ENCODE measurements around the gene CRABP2.
A peak's percentile ranks its signal among the peaks of the same experiment; 100 is the strongest.

The CRABP2 gene

DNA sequence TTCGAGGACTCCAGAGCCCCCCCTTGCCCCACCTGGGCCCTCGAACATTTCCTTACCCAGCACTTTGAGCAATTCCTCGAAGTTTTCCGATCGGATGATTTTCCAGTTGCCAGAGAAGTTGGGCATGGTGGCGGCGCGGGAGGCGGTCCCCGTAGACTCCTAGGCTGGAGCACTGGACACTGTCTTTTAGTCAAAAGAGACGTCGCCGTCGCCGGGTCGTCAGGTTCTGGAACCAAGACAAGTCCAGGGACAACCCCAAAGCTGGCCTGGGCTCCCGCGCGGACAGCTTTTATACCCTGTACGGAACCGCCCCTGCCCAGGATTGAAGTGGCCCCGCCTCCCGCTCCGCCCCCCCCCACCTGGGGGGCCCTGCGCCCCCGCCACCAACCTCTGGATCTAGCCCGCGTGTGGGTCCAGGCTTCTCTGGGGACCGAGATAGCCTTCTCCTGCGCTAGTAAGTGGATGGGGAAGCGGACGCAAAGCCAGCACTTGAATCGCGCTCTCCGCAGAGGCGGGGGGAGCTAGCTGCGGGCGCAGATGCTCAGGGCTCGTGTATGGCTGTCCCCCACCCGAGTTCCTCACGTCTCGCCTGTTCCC, at the start of gene CRABP2:
CRABP2 (minus strand) TSS at position 263 of the 597 bp plus-strand sequence; CDS start at position 126, 137 bp downstream.
- DNase-seq: no peak

DNA sequence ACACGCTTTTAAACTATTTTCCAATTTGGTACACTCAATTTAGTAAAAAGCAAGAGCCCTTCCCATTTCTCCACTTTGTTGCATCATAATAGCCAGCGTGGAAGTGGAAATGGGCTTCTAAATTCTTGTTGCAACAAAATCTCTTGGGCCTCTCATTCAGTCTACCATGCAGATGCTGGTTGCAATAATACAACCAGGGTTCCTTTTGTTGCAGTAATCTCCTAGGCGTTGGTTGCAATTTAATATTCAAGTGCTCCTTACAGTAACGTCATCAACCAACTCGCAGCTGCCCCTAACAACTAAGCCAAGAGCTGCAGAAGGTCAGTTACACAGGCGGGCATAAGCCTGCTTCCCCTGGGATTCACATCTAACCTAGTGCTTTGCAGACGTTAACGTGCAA, 48.8 kb upstream of the CRABP2 start:
- DNase-seq: no peak

DNA sequence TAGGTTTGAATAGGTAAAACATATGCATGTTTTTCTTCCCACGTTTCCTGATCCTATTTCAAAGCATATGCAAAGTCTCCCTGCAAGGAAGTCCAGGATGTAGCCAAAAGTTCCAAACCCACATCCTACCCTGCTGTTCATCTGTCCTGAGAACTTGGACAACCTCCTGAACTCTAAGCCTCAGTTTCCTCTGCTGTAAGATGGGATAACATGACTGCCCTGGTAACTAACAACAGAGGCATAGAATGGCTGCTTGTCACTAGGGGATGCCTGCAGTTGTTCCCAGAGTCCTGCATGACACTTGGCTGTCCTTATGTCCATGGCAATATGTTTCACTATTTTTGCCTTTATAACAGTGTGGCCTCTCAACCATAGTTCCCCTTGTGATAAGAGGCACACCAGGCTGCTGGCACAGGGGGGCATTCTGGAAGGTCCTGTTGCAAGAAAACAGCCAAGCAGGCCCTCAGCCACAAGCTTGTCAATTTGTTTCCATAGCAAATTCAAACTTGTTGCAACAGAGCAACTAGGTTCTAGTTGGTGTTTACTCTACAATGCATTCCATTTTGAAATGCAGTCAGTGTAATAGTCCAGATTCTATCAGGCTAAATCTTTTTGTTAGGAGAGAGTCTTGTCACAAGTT, 47.6 kb upstream of the CRABP2 start:
- DNase-seq: no peak

DNA sequence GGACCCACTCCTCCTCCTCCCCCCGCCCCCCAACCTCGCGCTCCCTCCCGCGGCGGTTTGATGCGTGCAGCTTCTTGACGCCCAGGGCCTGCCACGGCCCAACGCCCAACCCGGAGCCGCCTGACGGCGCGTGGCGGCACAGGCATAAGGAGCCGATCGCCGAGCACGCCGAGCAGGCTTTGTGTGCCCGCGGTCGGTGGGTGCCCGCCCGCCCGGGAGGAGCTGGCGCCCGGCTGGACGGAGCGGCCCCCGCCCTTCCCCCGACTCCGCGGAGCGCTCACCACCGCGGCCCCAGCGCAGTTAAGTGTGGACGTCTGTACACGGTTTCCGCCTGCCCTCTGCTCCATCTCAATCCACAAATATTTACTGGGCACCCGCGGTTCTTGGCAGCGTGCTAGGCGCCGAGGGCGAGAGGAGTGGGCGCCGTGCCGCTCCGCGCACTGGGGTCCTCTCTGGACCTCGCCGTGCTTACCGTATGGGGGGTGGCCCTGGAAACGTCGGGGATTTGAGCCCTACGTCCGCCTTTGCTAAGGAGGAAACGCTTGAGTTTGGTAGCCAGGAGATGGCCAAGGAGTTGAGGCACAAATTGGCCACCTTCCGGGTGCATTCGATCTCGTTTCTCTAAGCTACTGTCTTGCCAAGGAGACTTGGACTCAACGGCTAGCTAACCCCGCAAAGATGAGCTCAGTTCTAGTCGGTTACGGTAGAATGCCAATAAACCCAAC, 46.5 kb upstream of the CRABP2 start:
- peak; percentile 68 for DNase-seq

DNA sequence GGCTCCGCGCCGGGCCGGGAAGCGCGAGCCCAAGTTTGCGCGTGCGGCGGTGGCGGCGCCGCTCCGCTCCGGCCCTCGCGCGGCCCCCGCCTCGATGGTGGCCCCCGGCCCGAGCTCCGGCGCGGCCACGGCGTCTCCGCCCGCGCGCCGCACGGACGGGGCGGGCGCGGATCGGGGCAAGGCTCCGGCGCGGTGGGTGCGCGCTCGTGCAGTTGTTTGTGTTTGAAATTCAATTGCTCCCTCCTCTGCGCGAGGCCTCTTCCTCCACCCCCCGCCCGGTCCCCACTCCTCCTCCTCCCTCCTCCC, 46.0 kb upstream of the CRABP2 start, which contains the start of gene HDGF:
HDGF (minus strand) TSS at position 225 of the 306 bp plus-strand sequence. CDS start 246 bp downstream, outside the sequence.
- DNase-seq: no peak

DNA sequence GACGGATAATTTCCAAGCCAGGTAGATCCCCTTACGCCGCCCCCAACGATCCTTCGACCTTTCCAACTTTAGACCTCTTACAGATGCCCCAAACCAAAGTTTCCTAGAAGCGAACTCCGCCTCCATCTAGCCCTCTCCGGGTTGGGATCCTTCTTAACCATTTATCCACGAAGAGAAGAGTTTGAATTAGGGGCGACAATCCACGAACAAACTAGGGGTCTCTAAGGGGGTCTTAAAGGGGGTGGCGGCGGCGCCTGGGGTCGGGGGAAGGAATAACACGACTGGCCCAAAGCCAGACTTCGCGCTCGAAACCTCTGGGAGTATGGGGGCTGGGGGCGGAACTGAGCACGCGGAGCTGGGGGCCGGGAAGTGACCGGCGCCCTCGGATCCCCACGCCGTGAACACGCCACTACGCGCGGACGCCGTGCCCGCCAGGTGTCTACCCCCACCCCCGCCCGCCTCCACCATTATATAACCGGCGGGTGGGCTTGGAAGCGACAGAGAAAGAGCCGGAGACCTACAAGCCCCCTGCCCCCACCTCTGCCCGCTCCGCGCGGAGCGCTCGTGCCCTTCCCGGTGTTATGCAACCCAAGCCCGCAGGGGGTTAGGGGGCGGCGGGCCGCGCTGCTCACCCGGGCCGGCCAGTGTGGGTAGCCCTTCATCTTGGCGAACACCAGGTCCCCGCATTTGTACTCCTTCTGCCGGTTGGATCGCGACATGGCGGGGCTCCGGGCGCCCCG, 45.5 kb upstream of the CRABP2 start:
- no peak for DNase-seq

DNA sequence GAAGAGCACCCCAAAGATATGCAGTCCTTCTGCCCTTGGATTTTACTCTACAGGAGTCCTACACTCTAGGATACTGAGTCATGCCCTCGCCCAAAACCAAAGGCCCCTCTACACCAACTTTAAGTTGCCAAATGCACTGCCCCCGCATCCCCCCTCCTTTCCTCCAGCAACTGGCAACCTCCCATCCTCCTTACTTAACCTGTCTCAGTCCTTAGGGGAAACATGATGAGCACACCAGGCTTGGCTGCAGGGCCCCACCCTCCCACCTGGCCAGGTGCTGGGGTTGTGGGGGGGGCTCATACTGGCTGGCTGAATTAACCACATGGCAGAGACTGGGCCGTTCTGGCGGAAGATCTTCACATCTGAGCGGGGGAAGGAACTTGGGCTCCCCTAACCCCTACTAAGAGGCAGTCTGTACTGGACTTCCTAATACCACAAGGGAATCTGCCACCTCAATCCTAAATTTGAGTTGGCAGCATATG, 44.8 kb upstream of the CRABP2 start:
- no peak for DNase-seq

DNA sequence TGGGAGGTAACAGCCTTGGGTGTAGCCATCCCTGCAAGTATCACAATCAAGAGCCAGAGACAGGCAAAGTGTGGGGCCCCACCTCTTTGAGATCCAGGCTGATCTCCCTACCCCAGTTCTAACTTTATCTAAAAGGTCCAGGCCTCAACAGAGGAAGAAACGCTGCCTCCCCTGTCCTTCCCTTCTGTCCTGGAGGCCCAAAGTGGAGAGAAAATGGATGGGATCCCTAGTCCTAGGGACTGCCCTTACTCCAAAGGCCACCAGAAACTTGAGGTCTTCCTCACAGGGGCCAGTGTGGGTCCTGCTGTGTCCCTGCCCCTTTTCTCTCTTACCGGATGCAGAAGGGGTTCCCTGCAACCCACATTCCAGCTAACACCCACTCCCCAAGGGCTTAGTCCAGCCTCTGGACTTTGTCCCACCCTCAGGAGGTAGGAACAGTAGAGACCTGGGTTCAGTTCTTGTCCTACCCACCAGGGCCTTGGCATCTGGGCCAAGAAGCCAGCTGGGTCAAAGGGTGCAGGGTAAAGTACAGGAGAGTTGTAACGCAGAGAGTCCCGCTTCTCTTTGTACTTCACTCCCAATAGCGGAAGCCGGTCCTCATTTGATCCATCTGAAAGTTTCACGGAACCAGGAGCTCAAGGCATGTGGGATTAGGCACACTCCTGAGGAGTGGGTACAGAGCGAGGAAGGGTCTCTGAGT, 44.2 kb upstream of the CRABP2 start:
- no peak for DNase-seq

DNA sequence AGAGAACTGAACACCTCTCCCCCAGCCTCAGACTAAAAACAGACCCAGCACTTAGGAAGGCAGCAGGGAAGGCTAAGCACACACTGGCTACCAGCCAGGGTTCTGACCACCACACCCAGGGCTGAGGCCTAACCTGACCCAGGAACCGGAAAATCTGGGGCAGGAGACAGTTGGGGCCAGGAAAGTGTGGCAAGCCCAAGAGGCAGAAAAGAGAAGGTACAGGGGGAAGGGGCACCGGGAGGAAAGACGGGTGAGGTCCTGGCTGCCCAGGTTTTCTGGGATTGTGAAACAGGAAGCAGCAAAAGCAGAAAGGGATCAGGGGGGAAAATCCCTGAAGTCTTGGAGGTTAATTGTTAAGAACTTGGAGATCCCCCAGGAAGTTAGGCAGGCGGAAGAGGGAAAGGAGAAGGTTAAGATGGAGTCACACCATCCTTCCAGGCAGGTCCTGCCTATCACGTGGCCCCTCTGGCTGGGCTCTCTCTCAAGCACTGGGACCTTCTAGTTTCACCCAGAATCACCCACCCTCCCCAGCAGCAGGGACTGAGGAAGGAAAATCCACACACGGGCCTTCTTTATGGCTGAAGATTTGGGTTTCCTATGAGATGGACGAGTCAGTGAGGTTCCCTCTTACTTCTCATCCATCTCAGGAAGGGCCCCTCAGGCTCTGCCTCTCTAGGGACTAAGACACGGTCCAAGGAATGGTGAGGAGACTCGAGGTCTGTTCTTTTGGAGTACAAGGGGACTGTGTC, 43.5 kb upstream of the CRABP2 start:
- DNase-seq: no peak

DNA sequence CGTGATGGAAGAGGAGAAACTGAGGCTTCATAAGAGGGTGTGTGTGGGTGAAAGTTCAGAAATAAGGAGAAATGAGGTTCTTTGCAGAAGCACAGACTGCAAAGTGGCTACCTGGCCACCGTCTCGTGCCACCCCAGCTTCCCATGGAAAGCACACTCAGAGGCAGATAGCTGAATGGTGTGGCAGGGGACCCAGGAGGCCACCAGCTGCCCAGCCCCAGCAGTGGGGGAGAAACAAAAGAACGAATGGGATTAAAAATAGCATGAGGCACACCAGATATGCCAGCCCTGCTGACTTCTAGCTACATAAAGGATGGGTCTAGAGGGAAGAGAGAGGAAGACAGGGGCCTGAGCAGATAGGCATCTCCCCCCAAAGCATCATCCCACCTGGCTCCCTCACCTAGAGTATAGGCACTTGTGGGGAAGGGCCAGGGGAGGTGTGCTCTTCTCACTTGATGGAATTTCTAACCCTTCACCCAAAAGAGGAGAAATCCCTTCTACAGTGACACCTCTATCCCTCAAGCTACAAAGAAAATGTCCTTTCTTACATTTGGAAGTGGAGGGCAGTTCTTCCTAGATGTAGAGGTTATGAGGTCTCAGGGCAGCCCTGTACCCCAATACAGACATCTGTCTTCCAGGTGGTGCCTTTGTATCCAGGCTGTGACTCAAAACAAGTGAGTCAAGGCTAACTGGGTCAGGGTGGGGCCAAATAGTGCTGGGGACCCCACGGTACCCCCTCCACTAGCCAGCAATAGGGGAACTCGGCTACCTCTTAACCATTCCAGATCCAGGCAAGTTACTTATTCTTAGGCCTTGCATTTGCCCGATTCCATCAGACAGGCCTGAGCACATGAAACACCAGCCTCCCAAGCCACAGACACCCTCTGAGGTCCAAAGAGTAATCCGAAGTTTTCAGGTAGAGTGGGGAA, 42.6 kb upstream of the CRABP2 start:
- DNase-seq: no peak

DNA sequence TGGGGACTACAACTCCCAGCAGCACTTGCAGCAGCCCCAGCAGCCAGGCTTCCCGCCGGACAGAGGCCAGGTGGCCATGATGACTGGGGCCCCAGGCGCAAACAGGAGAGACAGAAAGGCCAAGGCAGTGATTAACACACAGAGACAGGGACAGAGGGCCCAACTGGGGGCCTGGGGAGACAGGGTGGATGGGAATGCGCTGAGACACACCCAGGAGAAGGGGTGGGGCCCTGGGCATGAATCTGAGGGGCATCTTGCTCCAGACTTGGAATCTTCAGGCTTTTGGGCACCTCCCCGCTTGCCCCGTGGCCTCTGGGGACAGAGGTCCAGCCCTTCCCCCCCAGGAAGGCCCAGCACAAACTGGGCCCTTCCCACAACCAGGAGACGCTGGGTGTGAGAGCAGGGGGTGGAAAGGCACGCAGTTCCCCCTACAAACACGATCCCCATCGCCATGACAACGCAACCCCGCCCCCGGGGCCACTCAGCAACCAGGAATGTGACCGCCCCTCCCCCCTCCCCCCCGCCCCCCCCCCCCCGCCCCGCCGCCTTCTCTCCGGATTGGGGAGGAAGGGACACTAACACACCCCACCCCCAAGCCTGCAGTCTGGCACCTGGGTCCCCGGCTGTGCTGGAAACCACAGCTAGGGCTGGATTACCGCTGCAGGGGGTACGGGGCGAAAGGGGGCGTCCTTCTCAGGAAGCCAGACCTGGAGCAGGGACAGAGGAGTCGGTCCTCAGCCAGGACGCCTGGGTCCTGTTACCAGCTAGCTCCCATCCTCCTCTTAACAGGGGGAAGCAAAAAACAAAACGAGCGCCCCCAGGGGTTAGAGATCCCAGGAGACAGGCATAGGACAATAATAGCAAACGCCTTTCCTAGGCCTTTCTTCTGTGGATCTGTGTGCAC, 41.6 kb upstream of the CRABP2 start:
- no peak for DNase-seq

DNA sequence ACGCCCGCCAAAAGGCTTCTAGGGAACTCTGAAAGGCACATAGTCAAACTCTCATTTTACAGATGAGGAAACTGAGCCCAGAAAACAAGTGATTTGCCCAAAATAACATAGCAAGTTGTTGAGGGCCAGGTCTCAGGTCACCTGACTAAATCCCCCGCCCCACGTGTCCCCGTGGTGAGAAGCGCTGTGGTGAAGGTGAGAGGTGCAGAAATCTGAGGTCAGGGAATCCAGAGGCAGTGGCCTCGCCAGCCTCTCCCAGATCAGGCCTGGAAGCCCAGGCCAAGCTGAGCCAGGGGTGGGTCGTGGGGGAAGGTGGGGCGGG, 41.0 kb upstream of the CRABP2 start:
- DNase-seq: no peak

DNA sequence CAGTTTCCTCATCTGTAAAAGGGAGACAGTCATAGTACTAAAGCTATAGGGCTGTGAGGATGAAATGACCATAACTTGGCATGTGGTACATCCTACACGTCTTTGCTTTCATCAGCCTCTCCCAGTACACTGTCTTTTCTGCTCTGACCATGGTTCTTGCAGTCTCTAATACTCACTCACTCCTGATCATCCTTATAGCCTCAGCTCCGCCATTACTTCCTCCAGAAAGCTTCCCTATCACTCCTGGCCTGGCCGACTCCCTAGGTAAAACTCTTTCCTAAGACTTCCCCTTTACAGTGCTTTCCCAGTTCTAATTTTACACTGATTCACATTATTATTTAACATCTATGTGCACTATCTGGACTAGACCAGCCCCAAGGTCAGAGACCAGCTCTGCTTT, 40.5 kb upstream of the CRABP2 start:
- no peak for DNase-seq

DNA sequence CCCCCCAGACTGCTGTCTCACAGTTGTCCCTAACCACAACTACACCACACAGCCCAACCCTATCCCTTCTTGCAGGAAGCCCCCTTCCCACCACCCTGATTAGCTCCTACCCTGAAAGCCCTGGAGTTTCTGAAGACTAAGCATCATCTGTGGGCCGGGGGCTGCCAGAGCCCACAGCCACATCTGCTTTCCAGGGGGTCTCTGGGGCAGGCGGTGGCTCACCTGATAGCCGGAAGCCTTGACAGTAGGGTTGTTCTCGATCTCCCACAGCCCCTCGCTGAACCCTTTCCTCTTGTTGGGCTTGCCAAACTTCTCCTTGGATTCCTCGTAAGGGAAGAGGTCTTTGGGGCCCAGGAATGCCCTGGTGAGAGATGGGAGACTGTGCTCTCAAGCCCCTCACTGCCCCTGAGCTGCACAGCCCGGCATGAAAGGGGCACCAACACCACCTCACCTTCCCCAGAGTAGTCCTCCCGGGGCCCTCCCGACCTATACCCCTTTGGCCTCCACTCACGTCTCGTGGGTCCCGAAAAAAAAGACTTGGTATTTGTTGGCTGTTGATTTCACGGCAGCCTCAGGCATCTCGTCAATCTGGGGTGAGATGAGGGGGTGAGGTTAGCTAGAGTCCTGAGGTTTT, 39.5 kb upstream of the CRABP2 start:
- DNase-seq: no peak

DNA sequence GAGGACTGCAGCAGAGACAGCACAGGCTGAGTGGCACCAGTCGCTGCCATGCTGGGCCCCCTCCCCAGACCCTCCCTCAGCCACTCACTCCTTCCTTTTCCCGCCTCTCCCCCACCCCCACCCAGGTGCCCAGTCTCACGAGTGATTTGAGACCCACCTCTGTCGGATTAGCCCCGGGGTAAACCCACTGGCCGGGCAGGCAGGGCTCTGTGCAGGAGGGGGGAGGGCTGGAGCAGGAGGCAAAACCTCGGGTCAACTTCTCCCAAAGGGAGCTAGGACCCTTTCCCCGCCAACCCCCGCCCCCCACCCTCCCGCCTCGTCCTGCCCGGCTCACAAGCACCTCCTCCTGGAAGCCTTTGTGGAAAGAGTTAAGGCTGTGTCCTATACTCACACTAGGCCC, 39.0 kb upstream of the CRABP2 start:
- DNase-seq: no peak

DNA sequence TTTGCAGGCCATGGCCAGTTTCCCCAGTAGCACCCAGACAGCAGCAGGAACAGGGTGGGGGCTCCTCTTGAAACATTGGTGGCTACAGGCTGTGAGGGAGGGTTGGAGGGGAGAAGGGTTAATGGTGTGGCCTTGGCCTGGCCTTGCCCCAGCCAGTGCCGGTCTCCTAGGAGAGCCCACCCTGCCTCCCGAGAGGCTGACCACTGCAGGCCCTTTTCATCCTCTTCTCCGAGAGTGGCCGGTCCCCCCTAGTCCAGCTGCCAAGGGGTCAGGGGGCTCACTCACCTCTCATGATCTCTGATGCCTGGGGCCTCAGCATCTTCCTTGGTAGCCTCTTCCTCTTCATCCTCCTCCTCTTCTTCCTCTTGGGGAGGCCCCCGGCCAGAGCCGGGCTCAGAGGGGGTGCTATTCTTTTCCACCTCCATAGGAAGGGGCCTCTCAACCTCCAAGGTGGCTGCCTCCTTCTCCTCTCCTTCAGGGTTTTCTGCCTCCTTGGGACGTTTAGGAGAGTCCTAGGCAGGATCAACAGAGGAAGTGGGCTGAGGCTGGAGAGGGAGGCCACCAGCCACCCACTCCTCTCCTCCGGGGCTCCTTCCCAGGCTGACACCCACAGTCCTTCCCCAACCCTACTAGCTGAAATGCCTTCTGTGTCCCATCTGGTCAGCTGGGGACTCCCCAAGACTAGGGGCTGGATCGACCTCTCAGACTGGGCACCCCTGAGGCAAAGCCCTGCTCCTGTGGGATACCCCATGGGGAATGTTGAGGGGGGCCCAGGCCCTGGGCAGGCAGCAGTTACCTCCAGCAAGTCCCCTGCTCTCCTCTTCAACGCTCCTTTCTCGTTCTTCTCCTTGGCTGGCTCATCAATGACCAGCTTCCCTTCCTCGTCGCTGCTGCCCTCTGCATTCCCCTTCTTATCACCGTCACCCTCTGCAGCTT, 38.3 kb upstream of the CRABP2 start:
- no peak for DNase-seq

DNA sequence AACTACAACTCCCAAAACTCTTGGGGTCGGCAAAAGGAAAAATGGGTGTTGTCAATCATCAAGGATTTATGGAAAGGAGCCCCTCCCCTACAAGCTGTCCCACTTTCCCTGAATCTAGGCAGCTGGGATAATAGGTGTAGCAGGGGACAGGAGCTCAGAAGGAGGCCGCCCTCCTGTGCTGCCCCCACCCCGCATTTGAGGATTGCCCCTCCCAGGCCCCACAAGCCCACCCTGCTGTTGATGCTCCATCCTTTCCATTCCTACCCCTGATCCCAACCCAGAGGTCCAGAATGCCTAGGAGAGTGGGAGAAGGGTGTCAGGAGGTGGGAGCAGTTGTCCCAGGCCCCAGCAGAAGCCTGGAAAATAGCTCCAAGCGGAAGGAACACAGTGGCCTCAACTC, 37.4 kb upstream of the CRABP2 start:
- DNase-seq: no peak

DNA sequence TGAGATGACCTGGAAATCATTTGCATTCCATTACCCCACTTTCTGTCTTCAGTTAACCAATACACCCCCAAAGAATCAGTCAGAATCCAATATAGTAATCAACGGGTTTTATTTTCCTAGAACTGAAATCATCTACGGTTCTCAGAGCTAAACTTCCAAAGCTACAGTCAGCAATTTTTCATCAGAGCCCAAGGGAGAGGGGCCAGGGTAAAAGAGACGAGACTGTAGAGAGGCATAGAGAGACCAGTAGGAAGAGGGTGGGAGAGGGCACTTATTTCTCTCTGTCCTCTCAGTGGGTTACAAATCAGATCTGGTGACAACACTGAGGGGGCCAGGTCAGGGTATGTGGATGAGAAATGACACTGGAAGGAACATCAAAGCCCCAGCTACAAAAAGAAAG, 36.6 kb upstream of the CRABP2 start:
- DNase-seq: no peak

Data from SIG-M5 (cell line).